ENCODE data around the gene PRKACG.

PRKACG gene

DNA sequence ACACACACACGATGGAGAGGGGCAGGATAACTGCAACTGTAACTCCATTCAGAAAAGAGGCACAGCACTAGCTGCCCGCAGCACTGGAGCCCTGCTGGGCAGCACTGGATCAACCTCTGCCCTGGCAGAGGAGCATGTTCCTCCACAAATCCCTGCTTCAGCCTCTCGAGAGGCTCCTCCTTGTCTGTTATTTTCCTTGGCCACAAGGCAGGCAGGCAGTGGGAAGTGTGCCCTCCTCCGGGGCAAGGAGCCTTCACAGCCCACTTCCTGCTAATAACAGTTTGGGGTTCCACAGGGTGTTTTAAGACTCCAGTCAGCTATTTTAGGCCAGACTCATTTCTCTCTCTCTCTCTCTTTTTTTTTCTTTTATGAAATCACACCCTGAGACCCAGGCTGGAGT is 33.5 kb upstream of the PRKACG start:
- TF ChIP-seq CTCF (IDR thresholded peaks at IDR 0.05; ENCODE audit: insufficient read depth, missing control alignments): no peak
- no peak for FAIRE-seq
- no peak for DNase-seq (ENCODE audit: insufficient read length, low spot score)

GRCh38 chr9:69046723-69047122 is 32.8 kb upstream of the PRKACG start:
- no peak for TF ChIP-seq CTCF (IDR thresholded peaks at IDR 0.05; ENCODE audit: insufficient read depth, missing control alignments)
- no peak for DNase-seq (ENCODE audit: insufficient read length, low spot score)
- FAIRE-seq: no peak

- no peak for TF ChIP-seq CTCF (IDR thresholded peaks at IDR 0.05; ENCODE audit: insufficient read depth, missing control alignments)
- FAIRE-seq: no peak
- DNase-seq (ENCODE audit: insufficient read length, low spot score): no peak
These were observed 31.9 kb upstream of the PRKACG start for GRCh38 chr9:69045821-69046220.

GRCh38 chr9:69044240-69045219 is 30.6 kb upstream of the PRKACG start:
- no peak for TF ChIP-seq CTCF (IDR thresholded peaks at IDR 0.05; ENCODE audit: insufficient read depth, missing control alignments)
- FAIRE-seq: no peak
- no peak for DNase-seq (ENCODE audit: insufficient read length, low spot score)

DNA sequence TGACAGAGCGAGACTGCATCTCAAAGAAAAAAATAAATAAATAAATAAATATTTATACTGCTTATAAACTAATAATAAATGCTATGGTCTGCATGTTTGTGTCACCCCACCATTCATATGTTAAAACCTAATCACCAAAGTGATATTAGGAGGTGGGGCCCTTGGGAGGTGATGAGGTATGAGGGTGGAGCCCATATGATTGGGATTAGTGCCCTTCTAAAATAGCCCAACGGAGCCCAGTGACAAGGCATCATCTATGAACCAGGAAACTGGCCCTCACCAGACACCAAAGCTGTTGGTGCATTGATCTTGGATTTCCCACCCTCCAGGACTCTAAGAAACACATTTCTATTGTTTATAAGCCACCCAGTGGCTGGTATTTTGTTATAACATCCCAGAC is 26.7 kb upstream of the PRKACG start:
- no peak for DNase-seq (ENCODE audit: insufficient read length, low spot score)
- FAIRE-seq: no peak
- no peak for TF ChIP-seq CTCF (IDR thresholded peaks at IDR 0.05; ENCODE audit: insufficient read depth, missing control alignments)

DNA sequence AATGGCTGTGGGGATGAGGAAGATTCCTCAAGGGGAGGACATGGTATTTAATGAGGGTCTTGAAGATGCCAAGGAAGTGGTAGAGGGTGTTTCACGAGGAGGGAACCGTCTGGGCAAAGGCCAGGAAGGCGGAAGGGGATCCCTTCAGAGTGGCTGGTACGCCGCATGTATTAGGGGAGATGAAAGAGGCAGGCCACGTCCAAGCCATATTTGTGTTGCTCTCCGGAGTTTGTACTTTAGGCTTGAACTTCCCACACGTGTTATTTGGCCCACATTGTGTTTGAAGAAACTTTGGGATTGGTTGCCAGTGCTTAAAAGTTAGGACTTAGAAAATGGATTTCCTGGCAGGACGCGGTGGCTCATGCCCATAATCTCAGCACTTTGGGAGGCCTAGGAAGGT is 22.9 kb upstream of the PRKACG start:
- DNase-seq (ENCODE audit: insufficient read length, low spot score) (no peak), FAIRE-seq (no peak)
- TF ChIP-seq CTCF (IDR thresholded peaks at IDR 0.05; ENCODE audit: insufficient read depth, missing control alignments): no peak

GRCh38 chr9:69036309-69036708 is 22.4 kb upstream of the PRKACG start:
- FAIRE-seq: no peak
- TF ChIP-seq CTCF (IDR thresholded peaks at IDR 0.05; ENCODE audit: insufficient read depth, missing control alignments): no peak
- no peak for DNase-seq (ENCODE audit: insufficient read length, low spot score)
